H9 (cell line): ENCODE data around the gene STK25. TPM values are rescaled to one million over a fixed set of nuclear protein-coding genes. Genes with fewer than 3 reads are reported as not detected.

Experiments used
- DNase-seq: peaks from one replicate; pipeline ENCODE4 v3.0.0-alpha.2; 2017
- H2AFZ ChIP-seq: one replicate; pipeline ENCODE4 v1.6.1; 2013; ENCODE audit warnings: mild to moderate bottlenecking, low read length, control low read depth, moderate library complexity
- H2AK5ac ChIP-seq: 2 replicates; pipeline ENCODE4 v1.6.1; 2013; ENCODE audit warnings: low read length, control low read depth, mixed read lengths; ENCODE audit not compliant: insufficient read length
- H2BK120ac ChIP-seq: one replicate; pipeline ENCODE4 v1.6.1; 2013; ENCODE audit warnings: low read depth, mild to moderate bottlenecking, low read length, control low read depth, inconsistent platforms; ENCODE audit not compliant: poor library complexity, severe bottlenecking
- H2BK12ac ChIP-seq: 2 replicates; pipeline ENCODE4 v1.6.1; 2013; ENCODE audit warnings: low read length, control low read depth, mixed read lengths, low read depth; ENCODE audit not compliant: insufficient read length
- H2BK15ac ChIP-seq: 2 replicates; pipeline ENCODE4 v1.6.1; 2013; ENCODE audit warnings: low read depth, low read length, control low read depth
- H2BK20ac ChIP-seq: one replicate; pipeline ENCODE4 v1.6.1; 2013; ENCODE audit warnings: low read depth, mild to moderate bottlenecking, low read length, control low read depth, inconsistent platforms; ENCODE audit not compliant: poor library complexity, severe bottlenecking
- H2BK5ac ChIP-seq: 2 replicates; pipeline ENCODE4 v1.6.1; 2013; ENCODE audit warnings: low read length, control low read depth, mixed read lengths; ENCODE audit not compliant: insufficient read length
- H3K14ac ChIP-seq: 2 replicates; pipeline ENCODE4 v1.6.1; 2013; ENCODE audit warnings: low read length, control low read depth; ENCODE audit not compliant: insufficient read depth
- H3K18ac ChIP-seq: 2 replicates; pipeline ENCODE4 v1.6.1; 2013; ENCODE audit warnings: low read depth, mild to moderate bottlenecking, mixed read lengths, low read length, control low read depth; ENCODE audit not compliant: insufficient read length
- H3K23ac ChIP-seq: 2 replicates; pipeline ENCODE4 v1.6.1; 2013; ENCODE audit warnings: low read length, control low read depth, mixed read lengths, low read depth; ENCODE audit not compliant: insufficient read length
- H3K23me2 ChIP-seq: 2 replicates; pipeline ENCODE4 v1.6.1; 2013; ENCODE audit warnings: low read depth, mild to moderate bottlenecking, mixed read lengths, low read length, control low read depth; ENCODE audit not compliant: insufficient read length, poor library complexity, severe bottlenecking
- H3K27ac ChIP-seq: 2 replicates; pipeline ENCODE4 v1.5.1; 2013; ENCODE audit warnings: low read length, control low read depth, mixed read lengths, low read depth; ENCODE audit not compliant: insufficient read length
- H3K27me3 ChIP-seq: 2 replicates; pipeline ENCODE4 v1.6.1; 2013; ENCODE audit warnings: low read length, control low read depth, inconsistent platforms; ENCODE audit not compliant: insufficient read depth
- H3K4ac ChIP-seq: 2 replicates; pipeline ENCODE4 v1.6.1; 2013; ENCODE audit warnings: low read depth, mild to moderate bottlenecking, control low read depth, inconsistent platforms, low read length, moderate library complexity
- H3K4me1 ChIP-seq: 2 replicates; pipeline ENCODE4 v1.6.1; 2013; ENCODE audit warnings: low read length, control low read depth, inconsistent platforms; ENCODE audit not compliant: insufficient read depth
- H3K4me2 ChIP-seq: 2 replicates; pipeline ENCODE4 v1.6.1; 2013; ENCODE audit warnings: low read length, control low read depth, mixed read lengths; ENCODE audit not compliant: insufficient read length, insufficient read depth
- H3K56ac ChIP-seq: 2 replicates; pipeline ENCODE4 v1.6.1; 2013; ENCODE audit warnings: low read depth, mild to moderate bottlenecking, mixed read lengths, low read length, control low read depth; ENCODE audit not compliant: insufficient read length
- H3K79me1 ChIP-seq: 2 replicates; pipeline ENCODE4 v1.6.1; 2013; ENCODE audit warnings: low read depth, mild to moderate bottlenecking, moderate library complexity, low read length, control low read depth, inconsistent platforms; ENCODE audit not compliant: insufficient read depth, poor library complexity, severe bottlenecking
- H3K79me2 ChIP-seq: 2 replicates; pipeline ENCODE4 v1.6.1; 2013; ENCODE audit warnings: low read length, control low read depth, inconsistent platforms; ENCODE audit not compliant: insufficient read depth
- H3K9ac ChIP-seq: 2 replicates; pipeline ENCODE4 v1.6.1; 2013; ENCODE audit warnings: low read length, control low read depth, mixed read lengths; ENCODE audit not compliant: insufficient read length; ENCODE audit errors: extremely low read depth
- H3K9me3 ChIP-seq: one replicate; pipeline ENCODE4 v1.6.1; 2013; ENCODE audit warnings: low read depth, low read length, inconsistent platforms; ENCODE audit not compliant: control insufficient read depth
- H3T11ph ChIP-seq: one replicate; pipeline ENCODE4 v1.6.1; 2013; ENCODE audit warnings: mild to moderate bottlenecking, low read length, control low read depth, inconsistent platforms
- H4K20me1 ChIP-seq: one replicate; pipeline ENCODE4 v1.6.1; 2013; ENCODE audit not compliant: control insufficient read depth, insufficient read length, insufficient read depth
- H4K5ac ChIP-seq: 2 replicates; pipeline ENCODE4 v1.6.1; 2013; ENCODE audit warnings: low read depth, mild to moderate bottlenecking, mixed read lengths, low read length, control low read depth; ENCODE audit not compliant: insufficient read length
- H4K8ac ChIP-seq: replicated peaks from 2 replicates; pipeline ENCODE4 v1.6.1; 2013; ENCODE audit warnings: low read length, control low read depth, mixed read lengths, low read depth; ENCODE audit not compliant: insufficient read length
- H4K91ac ChIP-seq: 2 replicates; pipeline ENCODE4 v1.6.1; 2013; ENCODE audit warnings: low read depth, mild to moderate bottlenecking, moderate library complexity, mixed read lengths, low read length, control low read depth; ENCODE audit not compliant: insufficient read length
- H3K27ac Mint-ChIP-seq, 3 experiments: 2 replicates in 2 of 3; 3 replicates in 1 of 3; pipeline ENCODE4 v1.8.0; 2020 to 2021; ENCODE audit warnings: mixed read lengths in 3 of 3, mild to moderate bottlenecking in 1 of 3, moderate library complexity in 1 of 3
- H3K27me3 Mint-ChIP-seq: 2 replicates; pipeline ENCODE4 v1.8.0; 2021; ENCODE audit warnings: low read depth, mild to moderate bottlenecking, moderate library complexity, mixed read lengths
- H3K36me3 Mint-ChIP-seq, 3 experiments: 2 replicates in 2 of 3; 3 replicates in 1 of 3; pipeline ENCODE4 v1.8.0; 2020 to 2021; ENCODE audit warnings: low read depth in 3 of 3, mixed read lengths in 3 of 3; ENCODE audit not compliant: insufficient read depth in 1 of 3
- H3K4me1 Mint-ChIP-seq, 2 experiments: 2 replicates each; pipeline ENCODE4 v1.8.0; 2020; ENCODE audit warnings: mixed read lengths in 2 of 2
- H3K4me3 Mint-ChIP-seq, 2 experiments: 2 replicates in 1 of 2; 3 replicates in 1 of 2; pipeline ENCODE4 v1.8.0; 2020 to 2021; ENCODE audit warnings: mild to moderate bottlenecking in 2 of 2, mixed read lengths in 2 of 2, moderate library complexity in 1 of 2
- H3K9me3 Mint-ChIP-seq, 2 experiments: 2 replicates in 1 of 2; 3 replicates in 1 of 2; pipeline ENCODE4 v1.8.0; 2020; ENCODE audit warnings: mild to moderate bottlenecking in 2 of 2, mixed read lengths in 2 of 2, moderate library complexity in 1 of 2
- WGBS: extraction: QIAGEN DNeasy Blood & Tissue Kit; methylation state at CpG from one replicate; pipeline ENCODE4 v1.1.7; 2013; ENCODE audit warnings: missing lambda C conversion rate, low lambda C conversion rate, mixed read lengths; ENCODE audit not compliant: insufficient read length; ENCODE audit errors: extremely low coverage; 5-methylcytosine and 5-hydroxymethylcytosine counted together
- total RNA-seq: library from RNA; stranded (reverse); gene quantifications from 2 replicates; pipeline ENCODE4 v1.2.1, GENCODE V29; 2021
- TF ChIP-seq, protein P1 (sequence below): fragments of 200-600 bp; sonication (generic); conservative IDR thresholded peaks from 3 replicates; pipeline ENCODE4 v1.8.0; 2021; ENCODE audit warnings: antibody characterized with exemption, mild to moderate bottlenecking

Gene STK25
- total RNA-seq, 1 experiment from 2014 or later, result 189 TPM

DNA sequence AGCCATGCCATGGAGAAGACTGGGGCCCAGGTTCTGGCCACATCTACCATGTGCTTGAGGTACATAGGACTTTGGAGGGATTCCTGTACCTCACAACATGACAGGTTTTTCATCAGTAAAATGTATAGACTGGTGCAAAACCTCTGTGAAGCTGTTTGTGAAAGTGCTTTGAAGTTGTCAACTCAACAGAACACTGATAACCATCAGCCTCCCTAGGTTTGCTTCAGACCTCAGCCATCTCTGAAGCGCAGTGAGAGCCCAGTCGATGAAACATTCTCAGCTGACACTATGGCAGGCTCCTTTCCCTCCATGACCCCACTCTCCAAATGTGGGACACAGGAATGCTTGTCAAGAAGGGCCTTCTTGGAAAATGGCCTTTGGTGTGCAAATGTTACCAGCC is 38.6 kb downstream of the STK25 start:
- WGBS, result no CpG with 5 or more reads among the region's 2 CpGs
- no peak overlapping the region for H2BK15ac ChIP-seq
- no peak overlapping the region for H2AK5ac ChIP-seq

More for the DNA sequence above, 38.6 kb downstream of the STK25 start:
- Histone ChIP-seq H3K23ac (no peak overlapping the region), H3K79me1 (no peaks in the 10 kb centered on the region), H2BK20ac (no peak overlapping the region), H3K4me2 (no peak overlapping the region), H3K4me1 (no peaks in the 10 kb centered on the region), H3K9ac (no peak overlapping the region), H3K9me3 (no peaks in the 10 kb centered on the region), H3K56ac (no peak overlapping the region), H4K8ac (no peak overlapping the region), H3K27ac (no peak overlapping the region), H2AFZ (no peak overlapping the region), H3T11ph (no peak overlapping the region), H2BK5ac (no peak overlapping the region), H4K20me1 (no peaks in the 10 kb centered on the region), H3K14ac (no peak overlapping the region), H4K91ac (no peak overlapping the region), H3K79me2 (no peaks in the 10 kb centered on the region), H2BK12ac (no peak overlapping the region), H4K5ac (no peak overlapping the region), H2BK120ac (no peak overlapping the region), H3K27me3 (no peaks in the 10 kb centered on the region), H3K23me2 (no peaks in the 10 kb centered on the region), H3K4ac (no peak overlapping the region), H3K18ac (no peak overlapping the region)
- Mint-ChIP-seq H3K4me1 (peaks cover 3% of the 10 kb centered on the region in 2 experiments; a peak in 1 of 4 replicates), H3K9me3 (peaks cover 12 to 14% of the 10 kb centered on the region in 2 experiments; a peak in 2 of 5 replicates), H3K27me3 (peaks cover 27% of the 10 kb centered on the region), H3K4me3 (no peak overlapping the region), H3K36me3 (peaks cover 0 to 4% (median 0%) of the 10 kb centered on the region in 3 experiments; a peak in 3 of 7 replicates), H3K27ac (no peak overlapping the region)
- TF ChIP-seq, protein P1, sequence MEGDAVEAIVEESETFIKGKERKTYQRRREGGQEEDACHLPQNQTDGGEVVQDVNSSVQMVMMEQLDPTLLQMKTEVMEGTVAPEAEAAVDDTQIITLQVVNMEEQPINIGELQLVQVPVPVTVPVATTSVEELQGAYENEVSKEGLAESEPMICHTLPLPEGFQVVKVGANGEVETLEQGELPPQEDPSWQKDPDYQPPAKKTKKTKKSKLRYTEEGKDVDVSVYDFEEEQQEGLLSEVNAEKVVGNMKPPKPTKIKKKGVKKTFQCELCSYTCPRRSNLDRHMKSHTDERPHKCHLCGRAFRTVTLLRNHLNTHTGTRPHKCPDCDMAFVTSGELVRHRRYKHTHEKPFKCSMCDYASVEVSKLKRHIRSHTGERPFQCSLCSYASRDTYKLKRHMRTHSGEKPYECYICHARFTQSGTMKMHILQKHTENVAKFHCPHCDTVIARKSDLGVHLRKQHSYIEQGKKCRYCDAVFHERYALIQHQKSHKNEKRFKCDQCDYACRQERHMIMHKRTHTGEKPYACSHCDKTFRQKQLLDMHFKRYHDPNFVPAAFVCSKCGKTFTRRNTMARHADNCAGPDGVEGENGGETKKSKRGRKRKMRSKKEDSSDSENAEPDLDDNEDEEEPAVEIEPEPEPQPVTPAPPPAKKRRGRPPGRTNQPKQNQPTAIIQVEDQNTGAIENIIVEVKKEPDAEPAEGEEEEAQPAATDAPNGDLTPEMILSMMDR, result no peak
- no peak for DNase-seq
